ENCODE results near the gene CD69.

The CD69 gene

GRCh38 chr12:9760699-9761418 is at the start of gene CD69:
Gene CD69, minus strand, starts transcription at chr12:9760901. Its CDS starts 81 bp downstream, at chr12:9760820.
- peak; percentile 81 for DNase-seq

DNA sequence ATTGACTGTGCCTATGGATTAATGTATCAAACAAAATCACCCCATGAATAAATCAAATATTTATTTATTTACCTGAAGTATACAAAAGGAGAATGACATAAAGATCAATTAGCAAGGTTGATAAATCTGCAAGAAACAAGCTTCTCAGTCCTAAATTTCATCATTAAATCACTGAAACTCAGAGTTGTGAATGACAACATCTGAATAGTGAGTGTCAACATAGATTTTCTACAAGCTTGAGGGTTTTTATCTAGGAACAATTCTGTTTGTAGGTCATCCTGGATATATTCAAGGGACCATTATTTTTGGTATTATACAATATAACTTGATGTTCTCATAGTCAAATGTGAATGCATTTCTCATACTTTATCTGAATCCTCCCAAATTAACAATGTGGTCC is 49.2 kb upstream of the CD69 start:
- no peak for DNase-seq

DNA sequence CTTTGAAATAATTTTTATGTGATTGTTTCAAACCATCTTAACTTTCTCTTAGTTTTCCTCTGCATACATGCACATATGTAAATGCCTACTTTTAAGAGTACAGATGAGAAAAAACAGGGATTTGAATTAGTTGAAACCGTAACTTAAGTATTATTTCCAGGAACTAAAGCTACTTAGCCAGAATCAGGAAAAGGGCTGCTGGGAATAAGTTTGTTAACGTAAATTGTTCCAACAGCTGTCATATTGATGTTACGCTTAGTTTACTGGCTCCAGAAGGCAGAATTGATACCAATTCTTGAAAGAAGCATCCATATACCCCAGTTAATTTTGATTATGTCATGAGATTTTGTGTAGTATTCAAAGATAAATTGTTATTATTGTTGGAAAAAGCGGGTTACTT is 48.6 kb upstream of the CD69 start:
- DNase-seq = no peak

DNA sequence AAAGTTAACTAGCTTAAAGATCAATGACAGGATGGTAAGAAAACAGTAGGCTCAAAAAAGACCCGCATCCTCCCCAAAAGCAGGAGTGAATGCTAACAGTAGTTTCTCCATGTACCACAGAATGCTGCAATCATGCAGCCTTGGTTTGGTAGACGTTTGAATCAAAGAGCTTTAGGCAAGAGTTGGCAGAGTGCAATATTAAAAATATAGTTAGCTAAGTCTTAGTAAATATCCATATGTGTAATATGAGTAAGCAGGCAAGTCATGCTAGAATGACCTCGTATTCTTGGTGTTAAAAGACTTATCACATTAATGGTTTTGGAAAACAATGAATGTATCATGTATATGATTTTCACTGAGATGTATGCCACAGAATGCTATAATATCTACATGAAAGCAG is 47.8 kb upstream of the CD69 start:
- no peak for DNase-seq

GRCh38 chr12:9806714-9807113 is 46.0 kb upstream of the CD69 start:
- no peak for DNase-seq

- no peak for DNase-seq
Observed at GRCh38 chr12:9805883-9806282, 45.2 kb upstream of the CD69 start.

GRCh38 chr12:9799961-9800360 is 39.3 kb upstream of the CD69 start:
- DNase-seq = no peak

DNA sequence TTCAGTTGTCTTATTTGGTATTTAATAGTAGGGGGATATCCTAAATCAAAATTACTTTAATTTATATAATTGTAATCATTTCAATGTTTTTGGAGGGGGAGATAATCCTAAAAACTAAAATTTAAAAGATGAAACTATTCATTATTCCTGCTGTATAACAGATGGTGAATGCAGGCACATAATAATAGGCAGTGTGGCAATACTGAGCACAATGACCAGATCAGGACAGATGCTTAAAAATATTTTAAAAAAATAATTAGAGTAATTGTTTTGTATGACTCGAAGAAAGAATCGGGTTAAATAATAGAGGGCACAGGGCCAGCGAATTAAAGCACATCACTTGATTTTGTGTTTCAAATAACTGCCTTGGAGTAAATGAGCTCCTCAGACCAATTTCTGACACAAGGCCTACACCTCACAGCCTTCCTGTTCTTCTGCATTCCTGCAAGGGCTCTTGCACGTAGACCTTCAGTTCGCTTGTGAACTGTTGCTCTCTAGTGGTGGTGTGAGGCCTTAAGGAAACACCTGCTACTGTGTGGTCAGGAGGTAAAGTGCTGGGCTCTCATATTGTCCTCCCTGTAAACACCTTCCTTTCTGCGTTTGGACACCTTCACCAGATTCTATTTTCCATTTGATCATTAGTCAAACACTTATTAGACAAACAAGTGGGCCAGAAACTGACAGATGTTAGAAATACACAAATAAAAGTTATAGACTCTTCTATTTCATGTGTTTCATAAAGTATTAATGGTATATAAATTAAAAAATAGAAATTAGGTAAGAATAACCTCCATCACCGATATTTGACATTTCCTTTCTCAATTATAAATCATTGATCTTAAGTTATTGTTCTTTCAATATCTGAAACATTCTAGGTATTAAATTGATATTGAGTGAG is 37.3 kb upstream of the CD69 start:
- DNase-seq = peak; percentile 73

GRCh38 chr12:9796971-9797370 is 36.3 kb upstream of the CD69 start:
- DNase-seq = no peak

DNA sequence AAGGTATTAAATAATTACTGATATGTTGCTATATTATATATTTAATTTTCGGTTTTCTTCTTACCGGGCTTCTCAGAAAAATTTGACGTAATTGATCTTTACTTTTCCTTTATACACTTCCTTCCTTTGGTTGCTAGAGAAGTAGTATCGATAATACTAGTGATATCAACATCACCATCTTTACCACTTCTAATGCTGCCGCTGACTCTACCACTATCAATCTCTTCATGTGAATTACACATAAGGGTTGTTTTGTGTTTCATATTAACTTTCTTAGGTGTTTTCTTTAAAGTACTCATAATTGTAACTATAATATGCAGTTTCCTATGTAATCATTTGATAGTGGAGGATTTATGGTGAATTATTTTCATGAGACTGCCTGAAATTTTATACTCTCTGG is 35.6 kb upstream of the CD69 start:
- DNase-seq = peak; percentile 13

DNA sequence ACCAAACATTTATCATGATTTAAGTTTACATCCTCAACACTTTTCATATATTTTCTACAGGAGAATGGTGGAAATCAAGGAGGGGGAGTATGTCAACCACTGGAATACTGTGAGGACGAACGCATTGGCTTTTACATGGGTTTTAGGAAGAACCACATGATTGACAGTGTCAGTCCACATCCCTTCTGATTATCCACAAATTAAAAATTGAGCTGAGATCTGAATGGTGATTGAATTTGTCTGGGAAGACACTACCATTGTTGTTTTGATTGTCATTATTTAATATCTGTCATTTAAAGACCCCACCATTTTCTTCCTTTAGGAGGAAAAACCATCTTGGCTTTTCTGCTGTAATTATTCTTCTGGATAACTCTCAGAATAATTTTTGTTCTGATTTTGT is 35.2 kb upstream of the CD69 start:
- no peak for DNase-seq

GRCh38 chr12:9794484-9795093 is 33.9 kb upstream of the CD69 start:
- DNase-seq = no peak

- no peak for DNase-seq
Observed at GRCh38 chr12:9793779-9794395, 33.2 kb upstream of the CD69 start.

DNA sequence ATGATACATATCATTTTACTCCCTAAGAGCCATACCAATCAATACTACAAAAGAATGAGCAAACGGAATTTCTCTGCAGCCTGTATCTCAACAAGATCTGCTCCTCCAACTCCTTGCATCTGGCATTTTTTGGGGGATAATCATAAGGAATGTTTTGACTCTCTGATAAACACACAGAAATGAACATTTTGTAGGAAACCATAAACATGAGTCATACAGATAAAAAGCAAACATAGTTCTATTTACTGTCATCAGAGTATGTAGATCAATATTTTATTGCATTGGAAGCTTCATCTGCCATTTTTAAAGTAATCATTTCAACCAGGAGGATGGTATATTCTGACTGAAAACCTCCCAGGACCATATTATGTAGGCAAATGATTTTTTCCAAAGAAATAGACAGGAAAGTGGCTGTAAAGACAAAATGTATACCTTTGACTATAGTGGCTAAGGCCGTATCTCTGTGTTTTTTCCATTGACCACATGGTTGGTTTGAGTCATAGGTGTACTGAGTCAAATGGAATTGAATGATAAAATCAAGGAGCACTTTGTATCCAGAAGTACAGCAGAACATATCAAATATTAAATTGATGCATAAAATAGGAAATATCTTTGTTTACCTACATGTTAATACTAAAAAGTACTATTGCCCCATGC is 32.4 kb upstream of the CD69 start:
- DNase-seq = no peak

- DNase-seq = no peak
Observed at GRCh38 chr12:9792185-9792900, 31.6 kb upstream of the CD69 start.

DNA sequence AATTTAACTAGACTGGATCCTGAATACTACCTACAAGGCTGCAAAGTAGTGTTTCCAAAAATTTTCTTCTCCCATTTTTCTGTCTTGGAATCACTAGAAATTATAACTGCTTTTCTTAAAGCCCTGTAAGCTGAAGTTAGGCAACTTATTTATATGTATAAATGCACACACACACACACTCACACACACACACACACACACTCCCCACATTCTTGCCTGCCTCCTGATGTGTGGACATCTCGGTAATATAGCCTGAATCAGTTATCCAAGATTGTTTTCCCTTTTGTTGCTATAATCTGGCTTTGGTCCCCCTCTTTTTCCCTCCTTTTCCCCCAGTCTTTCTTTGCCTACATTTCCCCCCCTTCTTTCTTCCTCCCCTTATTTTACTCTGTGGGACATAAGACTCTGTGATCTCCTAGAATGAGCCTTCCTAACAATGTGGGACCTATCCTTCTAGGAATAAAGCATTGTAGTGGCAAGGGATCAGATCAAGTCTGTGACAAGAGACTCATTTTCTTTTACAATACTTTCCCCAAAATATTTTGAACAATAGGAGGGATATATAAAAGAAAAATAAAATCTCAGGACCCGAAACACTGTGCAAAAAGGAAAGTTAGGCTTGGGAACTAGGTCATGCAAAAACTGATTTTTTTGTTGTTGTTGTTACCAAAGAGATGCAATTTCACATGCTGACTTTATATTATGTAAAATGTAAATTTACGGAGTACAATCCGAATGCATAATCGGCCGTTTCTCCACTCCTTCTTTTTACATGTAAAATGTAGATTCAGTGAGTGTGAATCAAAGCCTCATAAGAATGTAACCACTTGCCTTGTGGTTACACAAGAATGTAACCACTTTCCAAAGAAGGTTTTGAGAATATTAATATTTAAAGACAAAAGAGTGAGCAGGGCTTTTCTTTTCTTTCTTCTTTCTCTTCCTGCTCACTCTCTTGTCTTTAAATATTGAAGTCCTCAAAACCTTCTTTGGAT is 26.3 kb upstream of the CD69 start:
- no peak for DNase-seq

GRCh38 chr12:9784816-9785215 is 24.1 kb upstream of the CD69 start:
- DNase-seq = no peak

- no peak for DNase-seq
Observed at GRCh38 chr12:9784326-9784725, 23.6 kb upstream of the CD69 start.

GRCh38 chr12:9782547-9783382 is 22.1 kb upstream of the CD69 start:
- no peak for DNase-seq

DNA sequence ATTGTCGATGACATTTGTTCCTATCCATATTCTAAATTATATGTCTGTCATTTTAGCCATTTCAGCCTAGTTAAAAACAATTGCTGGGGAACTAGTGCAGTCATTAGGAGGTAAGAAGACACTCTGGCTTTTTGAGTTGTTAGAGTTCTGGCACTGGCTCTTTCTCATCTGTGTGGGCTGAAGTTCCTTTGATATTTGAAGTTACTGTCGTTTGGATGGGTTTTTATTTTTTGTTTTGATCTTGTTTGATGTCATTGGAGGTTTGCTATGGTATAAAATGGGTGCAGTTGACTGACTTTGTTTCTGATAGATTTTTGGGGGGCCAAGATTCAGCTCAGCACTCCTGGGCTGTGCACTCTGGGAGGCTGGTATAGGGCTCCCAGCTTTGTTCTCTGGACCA is 20.7 kb upstream of the CD69 start:
- no peak for DNase-seq

Data from CD4-positive, alpha-beta T cell treated with Interleukin-17A for 4 hours (primary cell).